Measurements from ENCODE around the gene BCO1. TPM values are rescaled to one million over a fixed set of nuclear protein-coding genes. Genes with fewer than 3 reads are reported as not detected.

The BCO1 gene
- total RNA-seq, 4 donors from 2014 or later, result 0.26 TPM; not detected in 3

DNA sequence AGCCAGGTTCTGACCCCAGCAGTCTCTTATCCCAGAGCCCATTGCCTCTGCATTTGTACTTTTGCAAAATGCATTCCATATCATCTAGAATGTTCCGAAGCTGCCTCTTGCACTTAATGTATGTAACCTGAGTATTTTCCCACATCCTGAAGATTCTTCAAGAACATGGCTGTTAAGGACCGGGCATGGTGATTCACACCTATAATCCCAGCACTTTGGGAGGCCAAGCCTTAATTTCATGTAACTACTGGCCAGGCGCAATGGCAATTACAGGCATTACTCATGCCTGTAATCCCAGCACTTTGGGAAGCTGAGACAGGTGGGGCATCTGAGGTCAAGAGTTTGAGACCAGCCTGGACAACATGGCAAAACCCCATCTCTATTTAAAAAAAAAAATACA is 44.6 kb downstream of the BCO1 start:
- Histone ChIP-seq H3K27ac (no peak overlapping the region), H3K36me3 (no peaks in the 10 kb centered on the region), H3K27me3 (no peaks in the 10 kb centered on the region), H3K4me3 (no peak overlapping the region), H3K4me1 (peaks cover 2% of the 10 kb centered on the region), H3K9me3 (no peaks in the 10 kb centered on the region)
- WGBS, result 92% methylated on average over 3 of the region's 3 CpGs
- no peak for DNase-seq (ENCODE audit: low spot score in 2 of 2)
- no peak for TF ChIP-seq EP300 (IDR thresholded peaks at IDR 0.05)
- TF ChIP-seq POLR2AphosphoS5 (IDR thresholded peaks at IDR 0.05), result no peak
- no peak for TF ChIP-seq POLR2A (IDR thresholded peaks at IDR 0.05)
- TF ChIP-seq, protein P1, sequence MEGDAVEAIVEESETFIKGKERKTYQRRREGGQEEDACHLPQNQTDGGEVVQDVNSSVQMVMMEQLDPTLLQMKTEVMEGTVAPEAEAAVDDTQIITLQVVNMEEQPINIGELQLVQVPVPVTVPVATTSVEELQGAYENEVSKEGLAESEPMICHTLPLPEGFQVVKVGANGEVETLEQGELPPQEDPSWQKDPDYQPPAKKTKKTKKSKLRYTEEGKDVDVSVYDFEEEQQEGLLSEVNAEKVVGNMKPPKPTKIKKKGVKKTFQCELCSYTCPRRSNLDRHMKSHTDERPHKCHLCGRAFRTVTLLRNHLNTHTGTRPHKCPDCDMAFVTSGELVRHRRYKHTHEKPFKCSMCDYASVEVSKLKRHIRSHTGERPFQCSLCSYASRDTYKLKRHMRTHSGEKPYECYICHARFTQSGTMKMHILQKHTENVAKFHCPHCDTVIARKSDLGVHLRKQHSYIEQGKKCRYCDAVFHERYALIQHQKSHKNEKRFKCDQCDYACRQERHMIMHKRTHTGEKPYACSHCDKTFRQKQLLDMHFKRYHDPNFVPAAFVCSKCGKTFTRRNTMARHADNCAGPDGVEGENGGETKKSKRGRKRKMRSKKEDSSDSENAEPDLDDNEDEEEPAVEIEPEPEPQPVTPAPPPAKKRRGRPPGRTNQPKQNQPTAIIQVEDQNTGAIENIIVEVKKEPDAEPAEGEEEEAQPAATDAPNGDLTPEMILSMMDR (IDR thresholded peaks at IDR 0.05), result no peak

DNA sequence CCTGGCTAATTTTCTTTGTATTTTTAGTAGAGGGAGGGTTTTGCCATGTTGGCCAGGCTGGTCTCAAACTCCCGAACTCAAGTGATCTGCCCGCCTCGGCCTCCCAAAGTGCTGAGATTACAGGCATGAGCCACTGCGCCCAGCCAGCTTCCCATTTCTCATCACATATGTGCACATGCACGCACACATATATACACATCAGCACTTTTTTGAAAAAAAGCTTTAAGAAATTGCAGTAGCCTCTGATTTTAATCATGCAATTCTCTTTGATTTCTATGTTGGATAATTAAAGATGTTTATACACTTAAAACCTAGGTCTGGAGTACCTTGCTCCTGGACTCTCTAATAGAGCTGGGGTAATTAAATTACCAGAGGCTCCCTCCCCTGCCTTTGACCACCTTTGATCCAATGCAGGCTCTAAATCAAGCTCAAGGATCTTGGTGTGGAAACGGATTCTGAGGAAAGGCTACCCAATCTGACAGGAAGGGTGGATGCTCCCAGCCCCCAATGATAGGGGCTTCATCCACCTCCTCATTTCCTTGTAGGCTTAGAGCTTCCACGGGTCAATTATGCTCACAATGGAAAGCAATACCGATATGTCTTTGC is 46.6 kb downstream of the BCO1 start:
- H3K9me3 ChIP-seq, result no peaks in the 10 kb centered on the region
- 74% methylated on average over 8 of the region's 8 CpGs for WGBS
- DNase-seq (ENCODE audit: low spot score in 2 of 2), result no peak
- no peak overlapping the region for H3K27ac ChIP-seq
- H3K27me3 ChIP-seq, result no peaks in the 10 kb centered on the region
- TF ChIP-seq EP300 (IDR thresholded peaks at IDR 0.05) (no peak), POLR2A (IDR thresholded peaks at IDR 0.05) (no peak), POLR2AphosphoS5 (IDR thresholded peaks at IDR 0.05) (no peak)
- TF ChIP-seq, protein P1 (IDR thresholded peaks at IDR 0.05), result no peak
- H3K36me3 ChIP-seq, result no peaks in the 10 kb centered on the region
- H3K4me1 ChIP-seq, result no peaks in the 10 kb centered on the region
- no peak overlapping the region for H3K4me3 ChIP-seq

DNA sequence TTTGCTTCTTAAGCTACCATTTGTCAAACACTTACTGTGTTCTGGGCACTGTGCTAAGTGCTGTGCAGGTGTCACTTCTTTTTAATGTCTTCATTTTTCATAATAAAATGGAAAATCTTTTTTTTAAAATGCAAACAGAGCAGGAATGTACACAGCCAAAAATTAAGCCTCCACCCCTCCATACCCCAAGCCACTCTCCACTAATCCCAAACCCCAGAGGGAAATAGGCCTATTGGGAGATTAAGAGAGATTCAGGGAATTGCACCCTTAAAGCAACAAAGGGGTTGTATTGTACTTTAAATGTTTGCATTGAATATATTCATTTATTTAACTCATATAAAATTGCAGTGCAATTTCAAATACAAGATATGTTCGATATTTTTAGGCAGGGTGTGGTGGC is 47.7 kb downstream of the BCO1 start:
- no peak overlapping the region for H3K27ac ChIP-seq
- no peaks in the 10 kb centered on the region for H3K36me3 ChIP-seq
- no peak for DNase-seq (ENCODE audit: low spot score in 2 of 2)
- 89% methylated on average over 1 of the region's 1 CpG for WGBS
- H3K4me1 ChIP-seq, result no peaks in the 10 kb centered on the region
- H3K4me3 ChIP-seq, result no peak overlapping the region
- no peaks in the 10 kb centered on the region for H3K9me3 ChIP-seq
- H3K27me3 ChIP-seq, result no peaks in the 10 kb centered on the region
- TF ChIP-seq EP300 (IDR thresholded peaks at IDR 0.05) (no peak), POLR2A (IDR thresholded peaks at IDR 0.05) (no peak), POLR2AphosphoS5 (IDR thresholded peaks at IDR 0.05) (no peak)
- TF ChIP-seq, protein P1 (IDR thresholded peaks at IDR 0.05), result no peak

DNA sequence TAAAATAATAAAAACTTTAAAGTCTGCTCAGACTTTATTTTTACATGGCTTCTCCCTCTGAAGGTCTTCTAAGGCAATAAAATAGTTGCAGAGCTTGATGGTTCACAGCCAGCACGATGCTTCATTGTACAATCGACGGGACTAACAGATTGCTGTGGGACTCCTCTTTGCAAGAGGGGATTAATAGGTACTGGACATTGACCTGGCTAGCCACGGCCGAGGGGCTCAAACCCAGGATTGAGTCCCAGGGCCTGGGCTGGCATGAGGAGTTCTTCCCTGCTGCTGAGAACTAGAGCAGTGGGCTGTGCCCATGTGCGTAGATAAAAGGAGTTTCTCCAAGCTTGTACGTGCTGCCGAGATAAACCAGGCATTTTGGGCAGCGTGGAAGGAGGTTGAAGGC is 52.6 kb downstream of the BCO1 start:
- TF ChIP-seq EP300 (IDR thresholded peaks at IDR 0.05) (no peak), POLR2AphosphoS5 (IDR thresholded peaks at IDR 0.05) (no peak), POLR2A (IDR thresholded peaks at IDR 0.05) (no peak)
- TF ChIP-seq, protein P1 (IDR thresholded peaks at IDR 0.05), result no peak
- Histone ChIP-seq H3K9me3 (no peaks in the 10 kb centered on the region), H3K4me1 (no peaks in the 10 kb centered on the region), H3K36me3 (no peaks in the 10 kb centered on the region), H3K27ac (no peak overlapping the region), H3K4me3 (no peak overlapping the region), H3K27me3 (no peaks in the 10 kb centered on the region)
- WGBS, result 92% methylated on average over 9 of the region's 9 CpGs
- DNase-seq (ENCODE audit: low spot score in 2 of 2), result no peak

DNA sequence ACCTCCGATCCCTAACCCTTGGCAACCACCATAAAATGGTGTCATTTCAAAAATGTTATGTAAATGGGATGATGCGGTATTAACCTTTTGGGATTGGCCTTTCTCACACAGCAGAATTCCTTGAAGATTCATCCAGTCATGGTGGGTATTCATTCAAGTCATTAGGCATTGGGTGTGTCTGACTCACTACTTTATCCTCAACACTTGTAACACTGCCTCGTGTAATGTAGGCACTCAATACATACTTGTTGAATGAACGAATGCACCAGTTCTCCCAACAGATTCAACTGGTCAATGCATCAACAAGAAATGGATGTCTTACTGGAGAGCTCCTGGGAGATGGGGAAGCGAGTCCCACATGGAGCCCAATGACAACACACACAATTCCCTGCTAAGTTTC is 54.4 kb downstream of the BCO1 start:
- DNase-seq (ENCODE audit: low spot score in 2 of 2), result no peak
- Histone ChIP-seq H3K4me3 (no peak overlapping the region), H3K36me3 (no peaks in the 10 kb centered on the region), H3K27me3 (no peaks in the 10 kb centered on the region), H3K27ac (peak overlapping the region; percentile 7), H3K9me3 (no peaks in the 10 kb centered on the region), H3K4me1 (no peaks in the 10 kb centered on the region)
- TF ChIP-seq, protein P1 (IDR thresholded peaks at IDR 0.05), result no peak
- no peak for TF ChIP-seq EP300 (IDR thresholded peaks at IDR 0.05)
- TF ChIP-seq POLR2AphosphoS5 (IDR thresholded peaks at IDR 0.05), result no peak
- no peak for TF ChIP-seq POLR2A (IDR thresholded peaks at IDR 0.05)
- WGBS, result 87% methylated on average over 5 of the region's 5 CpGs
